SJSA1 (cell line): ENCODE data around the gene HDAC4. TPM values are rescaled to one million over a fixed set of nuclear protein-coding genes. Genes with fewer than 3 reads are reported as not detected.

ENCODE experiments used
- DNase-seq, 2 experiments: peaks; one replicate each; pipeline ENCODE4 v3.0.0-alpha.2; 2015 to 2020; ENCODE audit warnings: low spot score in 2 of 2, low read depth in 1 of 2
- H3K27ac ChIP-seq: fragments of 250-450 bp; sonication (Bioruptor Pico); 2 replicates; pipeline ENCODE4 v1.5.1; 2020; ENCODE audit warnings: mild to moderate bottlenecking, moderate library complexity
- H3K27me3 ChIP-seq: fragments of 250-450 bp; sonication (Bioruptor Pico); replicated peaks from 2 replicates; pipeline ENCODE4 v1.5.1; 2020; ENCODE audit warnings: mild to moderate bottlenecking, moderate library complexity
- H3K36me3 ChIP-seq: fragments of 250-450 bp; sonication (Bioruptor Pico); 2 replicates; pipeline ENCODE4 v1.5.1; 2020; ENCODE audit warnings: mild to moderate bottlenecking
- H3K4me1 ChIP-seq: fragments of 250-450 bp; sonication (Bioruptor Pico); replicated peaks from 2 replicates; pipeline ENCODE4 v1.6.1; 2021; ENCODE audit warnings: mild to moderate bottlenecking
- H3K4me3 ChIP-seq: fragments of 250-450 bp; sonication (Bioruptor Pico); 2 replicates; pipeline ENCODE4 v1.5.1; 2020; ENCODE audit warnings: mild to moderate bottlenecking
- H3K9me3 ChIP-seq: fragments of 250-450 bp; sonication (Bioruptor Pico); replicated peaks from 2 replicates; pipeline ENCODE4 v1.5.1; 2020; ENCODE audit warnings: mild to moderate bottlenecking
- total RNA-seq: library from RNA; depleted of rRNA; stranded (reverse); fragments of >200 nt; shearing (Covaris generic); gene quantifications from 2 replicates; pipeline ENCODE4 v1.2.3, GENCODE V29; 2014

The HDAC4 gene
- total RNA-seq, 1 experiment from 2014 or later = 13.2 TPM

DNA sequence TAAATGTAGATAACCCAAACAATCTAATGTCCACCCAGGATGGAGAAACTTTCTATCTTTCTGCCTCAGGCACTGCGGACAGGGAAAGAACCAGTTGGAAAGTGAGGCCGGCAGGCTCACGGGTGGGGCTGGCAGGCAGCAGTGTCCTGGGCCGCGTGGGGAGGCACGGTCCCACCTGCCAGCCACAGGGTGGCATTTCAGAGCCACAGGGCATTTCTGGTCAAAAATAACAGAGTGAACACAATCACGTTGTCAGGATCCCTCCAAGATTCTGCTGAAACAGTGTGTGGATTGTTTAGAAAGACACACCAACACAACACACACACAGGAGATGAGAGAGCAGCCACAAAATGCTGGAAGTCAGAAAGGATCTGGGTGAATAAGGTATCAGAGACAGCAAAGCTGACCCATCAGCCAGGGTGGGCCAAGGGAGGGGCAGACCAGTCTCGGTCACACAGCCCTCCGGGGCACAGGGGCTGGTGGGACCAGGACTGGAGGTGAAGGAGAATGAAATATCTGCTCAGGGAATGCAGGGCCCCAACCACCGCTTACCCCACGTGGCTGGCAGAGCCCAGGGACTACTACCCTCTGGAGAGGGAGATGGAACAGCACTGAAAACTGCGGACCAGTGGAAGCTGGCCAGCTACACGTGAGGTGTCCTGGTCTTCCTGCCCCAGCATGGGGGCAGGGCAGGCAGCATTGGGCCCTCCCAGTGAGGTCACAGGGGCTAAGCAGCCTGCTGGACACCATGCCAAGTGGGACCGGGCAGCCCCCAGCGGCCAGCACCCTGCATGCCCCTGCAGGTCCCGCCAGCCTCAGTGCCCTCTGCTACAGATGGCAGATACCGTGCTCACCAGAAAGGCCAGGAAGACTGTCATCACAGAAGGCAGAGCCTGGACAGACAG lies 173.9 kb downstream of the HDAC4 start:
- Histone ChIP-seq H3K27ac (peak overlapping the region; percentile 80), H3K4me1 (peaks cover 40% of the 10 kb centered on the region), H3K27me3 (no peaks in the 10 kb centered on the region), H3K9me3 (no peaks in the 10 kb centered on the region), H3K36me3 (no peaks in the 10 kb centered on the region), H3K4me3 (no peak overlapping the region)
- peak in 1 of 2 experiments; percentile 47 for DNase-seq

DNA sequence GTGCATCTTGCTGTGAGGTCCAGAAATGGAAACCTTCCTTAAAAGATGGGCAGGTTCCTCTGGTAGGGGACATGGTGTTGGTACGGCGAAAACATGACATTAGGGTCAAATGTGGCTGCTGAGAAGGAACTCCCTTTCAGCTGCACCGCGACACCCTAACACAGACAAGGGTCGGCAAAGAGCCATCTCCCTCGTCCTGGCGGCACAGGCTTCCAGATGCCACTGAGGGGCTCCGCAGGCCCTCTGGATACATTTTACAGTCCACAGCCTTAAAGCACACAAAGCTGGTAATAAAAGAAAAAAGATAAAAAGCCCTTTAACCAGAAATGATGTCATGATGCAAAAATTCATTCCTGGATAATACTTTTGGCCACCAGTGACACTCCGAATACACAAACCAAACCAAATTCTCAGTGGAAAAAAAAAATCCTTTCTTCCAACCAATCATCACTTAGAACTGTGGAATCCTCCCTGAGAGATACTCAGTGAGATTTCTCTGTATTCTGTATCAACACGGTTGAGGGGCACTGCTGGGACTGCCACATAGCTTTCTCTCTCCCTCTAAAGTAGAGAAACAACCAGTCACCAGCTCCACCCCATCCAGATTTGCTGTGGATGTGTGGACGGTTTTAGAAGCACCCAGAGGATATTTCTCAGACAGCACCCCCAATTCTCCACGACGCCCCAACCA lies 174.8 kb downstream of the HDAC4 start:
- Histone ChIP-seq H3K4me1 (peaks cover 40% of the 10 kb centered on the region), H3K4me3 (no peak overlapping the region), H3K27ac (peak overlapping the region; percentile 80), H3K36me3 (no peaks in the 10 kb centered on the region), H3K9me3 (no peaks in the 10 kb centered on the region), H3K27me3 (no peaks in the 10 kb centered on the region)
- DNase-seq = peak; percentile 66 to 95

DNA sequence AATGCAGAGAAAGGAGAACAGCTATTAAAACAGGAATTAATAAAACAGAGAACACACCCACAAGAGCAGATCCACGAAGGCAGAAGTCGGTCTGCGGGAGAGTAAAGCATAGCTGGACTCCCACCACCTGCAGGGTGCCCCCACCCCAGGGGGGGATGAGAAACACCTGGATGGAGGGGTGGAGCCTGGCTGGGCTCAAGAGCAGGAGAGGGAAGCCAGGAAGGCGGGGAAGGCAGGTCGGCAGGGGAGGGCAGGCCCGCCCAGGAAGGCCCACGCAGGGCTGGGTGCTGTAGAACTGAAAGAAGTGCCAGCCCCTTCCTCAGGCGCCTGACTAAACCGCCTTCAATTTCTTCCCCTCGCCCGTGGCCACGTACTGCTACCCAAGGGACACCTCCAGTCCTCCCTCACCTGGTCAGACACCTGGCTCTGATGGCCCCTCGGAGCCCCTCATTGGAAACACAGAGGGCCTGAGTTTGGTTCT lies 175.4 kb downstream of the HDAC4 start:
- no peaks in the 10 kb centered on the region for H3K27me3 ChIP-seq
- peaks cover 40% of the 10 kb centered on the region for H3K4me1 ChIP-seq
- peak in 1 of 2 experiments; percentile 9 for DNase-seq
- no peak overlapping the region for H3K4me3 ChIP-seq
- no peaks in the 10 kb centered on the region for H3K9me3 ChIP-seq
- H3K27ac ChIP-seq = peak overlapping the region; percentile 28
- H3K36me3 ChIP-seq = no peaks in the 10 kb centered on the region

DNA sequence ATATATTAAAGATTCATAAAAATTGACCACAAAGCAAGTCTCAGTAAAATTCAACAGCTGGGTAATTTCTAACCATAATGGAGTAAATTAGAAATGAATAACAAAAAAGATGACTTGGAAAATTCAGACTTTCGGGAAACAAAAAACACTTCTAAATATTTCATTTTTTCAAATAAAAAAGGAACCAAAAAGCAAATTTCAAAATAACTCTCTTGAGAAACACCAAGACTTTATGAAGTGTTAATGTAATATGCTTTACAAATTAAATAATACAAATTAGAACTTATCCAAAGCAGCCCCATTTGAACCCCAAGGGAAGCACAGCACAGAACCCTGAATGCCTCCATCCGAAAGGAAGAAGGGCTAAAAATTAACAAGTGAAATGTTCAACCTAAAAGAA lies 175.9 kb downstream of the HDAC4 start:
- H3K36me3 ChIP-seq = no peaks in the 10 kb centered on the region
- H3K27me3 ChIP-seq = no peaks in the 10 kb centered on the region
- no peak overlapping the region for H3K4me3 ChIP-seq
- H3K4me1 ChIP-seq = peaks cover 40% of the 10 kb centered on the region
- DNase-seq = no peak
- H3K9me3 ChIP-seq = no peaks in the 10 kb centered on the region
- no peak overlapping the region for H3K27ac ChIP-seq

DNA sequence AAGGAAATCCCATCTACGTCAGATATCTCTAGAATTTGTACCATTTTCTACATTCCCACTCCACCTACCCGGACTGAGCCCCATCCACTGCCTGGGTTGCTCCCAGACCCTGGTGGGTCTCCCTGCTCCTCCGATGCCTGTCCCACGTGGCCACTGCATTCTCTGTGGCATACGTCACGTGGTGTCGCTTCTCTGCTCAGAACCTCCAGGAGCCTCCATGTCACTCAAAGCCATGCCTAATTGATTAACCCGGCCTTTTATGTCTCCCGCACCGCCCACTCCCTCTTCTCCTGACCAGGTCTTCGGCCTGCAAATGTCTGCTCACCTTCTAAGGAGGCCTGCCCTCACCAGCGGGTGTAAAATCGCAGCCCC lies 176.6 kb downstream of the HDAC4 start:
- H3K4me1 ChIP-seq = peaks cover 32% of the 10 kb centered on the region
- no peak for DNase-seq
- H3K36me3 ChIP-seq = no peaks in the 10 kb centered on the region
- no peak overlapping the region for H3K4me3 ChIP-seq
- H3K27ac ChIP-seq = no peak overlapping the region
- no peaks in the 10 kb centered on the region for H3K9me3 ChIP-seq
- H3K27me3 ChIP-seq = no peaks in the 10 kb centered on the region

DNA sequence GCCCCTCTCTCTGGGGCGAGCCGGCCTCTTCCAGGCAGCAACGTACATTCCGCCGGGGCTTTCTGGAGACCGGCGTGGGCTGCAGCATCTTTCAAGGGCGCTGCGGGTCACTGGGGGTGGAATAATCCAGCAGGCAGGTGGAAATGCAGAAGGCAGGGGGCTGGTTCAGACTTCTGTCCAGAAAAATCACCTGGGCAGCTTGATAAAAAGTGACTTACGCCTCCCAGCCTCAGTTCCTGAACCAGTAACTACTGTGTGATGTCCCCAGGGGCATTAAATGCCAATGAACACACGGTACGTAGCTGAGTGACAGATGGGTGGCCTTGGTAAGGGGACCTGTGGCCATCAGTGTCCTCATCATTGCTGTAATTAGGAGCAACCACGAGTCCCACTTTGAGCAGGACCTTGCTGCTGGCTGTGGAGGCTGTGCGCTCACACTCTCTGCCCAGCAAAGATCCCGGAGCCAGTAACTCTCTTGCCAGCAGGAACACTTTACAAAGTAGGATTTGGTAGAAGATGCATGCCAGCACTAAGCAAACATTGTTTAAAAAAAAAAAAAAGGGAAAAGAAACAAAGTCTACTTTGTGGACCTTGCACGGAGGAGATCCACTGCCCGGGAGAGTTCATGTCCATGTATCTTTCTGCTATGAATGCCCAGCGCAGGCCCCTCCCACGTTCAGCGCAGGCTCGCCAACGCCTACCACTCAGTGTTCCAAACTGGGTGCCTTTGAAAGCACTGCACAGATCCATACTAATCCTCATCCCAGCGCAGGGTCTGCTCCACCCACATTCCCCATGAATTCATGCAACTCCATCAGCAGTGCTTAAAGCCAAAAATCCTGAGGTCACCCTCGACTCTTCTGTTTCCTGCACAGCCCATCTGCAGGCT lies 177.3 kb downstream of the HDAC4 start:
- no peaks in the 10 kb centered on the region for H3K27me3 ChIP-seq
- DNase-seq = no peak
- no peak overlapping the region for H3K4me3 ChIP-seq
- H3K4me1 ChIP-seq = peaks cover 31% of the 10 kb centered on the region
- H3K36me3 ChIP-seq = no peaks in the 10 kb centered on the region
- H3K9me3 ChIP-seq = no peaks in the 10 kb centered on the region
- no peak overlapping the region for H3K27ac ChIP-seq

DNA sequence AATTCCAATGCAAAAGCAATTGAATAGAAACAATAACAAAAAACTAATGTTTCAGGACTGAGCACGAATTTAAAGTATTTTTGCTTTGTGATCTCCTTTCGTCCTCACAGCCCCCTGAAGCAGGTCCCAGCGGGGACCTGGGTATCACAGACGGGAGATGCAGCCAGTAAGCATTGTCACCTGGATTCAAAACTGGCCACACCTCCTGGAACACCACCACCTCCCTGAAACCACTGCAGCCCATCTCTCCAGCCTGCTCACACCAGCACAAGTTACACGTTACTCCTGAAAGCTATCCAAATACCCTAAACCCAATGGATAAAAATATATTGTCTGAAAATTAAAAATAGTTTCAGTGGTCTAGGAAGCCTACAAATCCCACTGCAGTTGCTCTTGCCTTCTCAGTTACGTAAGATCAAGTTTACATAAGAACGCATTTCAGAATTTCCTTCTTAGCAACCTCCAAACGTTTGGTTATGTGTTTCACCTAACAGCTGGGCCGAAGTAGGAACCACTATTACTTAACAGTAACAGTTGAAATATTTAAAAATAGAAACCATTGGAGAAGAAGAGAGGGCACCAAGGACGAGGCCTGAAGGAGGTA lies 178.0 kb downstream of the HDAC4 start:
- Histone ChIP-seq H3K27me3 (no peaks in the 10 kb centered on the region), H3K36me3 (no peaks in the 10 kb centered on the region), H3K27ac (no peak overlapping the region), H3K4me1 (peaks cover 25% of the 10 kb centered on the region), H3K4me3 (no peak overlapping the region), H3K9me3 (no peaks in the 10 kb centered on the region)
- no peak for DNase-seq

DNA sequence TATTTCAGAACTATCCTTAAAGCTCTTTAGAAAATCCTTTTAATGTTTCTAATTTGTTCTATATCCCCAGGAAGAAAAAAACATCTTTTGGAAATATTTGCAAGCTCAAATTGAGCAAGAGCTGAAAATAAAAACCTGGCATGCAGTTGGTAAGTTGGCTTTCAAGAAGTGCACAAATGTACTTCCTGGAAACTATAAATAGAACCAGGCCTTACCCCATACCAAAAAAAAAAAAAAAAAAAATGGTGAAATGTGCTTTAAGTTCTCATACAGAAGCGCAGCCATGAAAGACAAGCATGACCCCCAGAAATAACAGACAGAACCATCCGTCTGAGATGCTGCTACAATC lies 178.5 kb downstream of the HDAC4 start:
- no peaks in the 10 kb centered on the region for H3K36me3 ChIP-seq
- peaks cover 20% of the 10 kb centered on the region for H3K4me1 ChIP-seq
- no peaks in the 10 kb centered on the region for H3K9me3 ChIP-seq
- no peak overlapping the region for H3K27ac ChIP-seq
- H3K27me3 ChIP-seq = no peaks in the 10 kb centered on the region
- no peak for DNase-seq
- no peak overlapping the region for H3K4me3 ChIP-seq

DNA sequence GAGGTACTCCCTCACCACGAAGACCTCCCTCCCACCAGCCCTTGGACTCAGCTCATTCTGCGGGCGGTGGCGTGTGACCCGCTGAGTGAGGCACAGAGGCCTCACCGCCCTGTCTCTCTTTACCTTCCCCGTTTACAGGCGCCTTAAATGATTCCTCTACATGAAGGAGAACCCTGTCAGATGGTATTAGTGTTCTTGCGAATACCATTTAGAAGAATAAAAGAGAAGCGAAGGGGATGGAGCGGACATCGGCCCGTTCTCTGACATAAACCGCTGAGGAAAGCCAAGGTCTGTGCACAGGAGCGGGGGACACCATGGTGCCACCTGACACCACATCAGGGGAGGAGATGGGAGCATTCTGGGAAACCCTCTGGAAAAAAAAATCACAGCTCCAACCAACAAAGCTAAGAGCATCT lies 179.8 kb downstream of the HDAC4 start:
- Histone ChIP-seq H3K27ac (no peak overlapping the region), H3K4me3 (no peak overlapping the region)

DNA sequence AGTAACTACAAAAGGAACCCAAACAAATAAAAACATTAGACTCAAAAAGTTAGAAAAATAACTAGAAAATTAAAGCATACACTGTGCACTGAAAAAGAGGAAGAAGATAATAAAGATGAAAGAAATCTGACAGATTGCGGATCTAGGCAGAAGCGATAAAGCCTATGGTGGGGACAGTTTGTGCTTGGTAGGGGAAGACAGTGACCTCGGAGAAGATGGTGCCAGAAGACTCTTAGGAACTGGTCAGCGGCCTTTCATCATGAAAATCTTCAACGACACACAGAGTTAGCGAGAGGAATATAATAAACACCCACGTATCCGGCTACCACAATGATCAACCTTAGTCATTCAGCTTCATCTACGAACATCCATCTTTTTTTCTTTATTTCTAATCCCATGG lies 180.5 kb downstream of the HDAC4 start:
- peaks cover 3% of the 10 kb centered on the region for H3K4me1 ChIP-seq
- no peaks in the 10 kb centered on the region for H3K27me3 ChIP-seq
- no peak overlapping the region for H3K27ac ChIP-seq
- H3K36me3 ChIP-seq = no peaks in the 10 kb centered on the region
- no peak for DNase-seq
- H3K9me3 ChIP-seq = no peaks in the 10 kb centered on the region
- H3K4me3 ChIP-seq = no peak overlapping the region

More for the DNA sequence above, 179.8 kb downstream of the HDAC4 start:
- no peaks in the 10 kb centered on the region for H3K27me3 ChIP-seq
- peaks cover 9% of the 10 kb centered on the region for H3K4me1 ChIP-seq
- H3K36me3 ChIP-seq = no peaks in the 10 kb centered on the region
- H3K9me3 ChIP-seq = no peaks in the 10 kb centered on the region
- no peak for DNase-seq

DNA sequence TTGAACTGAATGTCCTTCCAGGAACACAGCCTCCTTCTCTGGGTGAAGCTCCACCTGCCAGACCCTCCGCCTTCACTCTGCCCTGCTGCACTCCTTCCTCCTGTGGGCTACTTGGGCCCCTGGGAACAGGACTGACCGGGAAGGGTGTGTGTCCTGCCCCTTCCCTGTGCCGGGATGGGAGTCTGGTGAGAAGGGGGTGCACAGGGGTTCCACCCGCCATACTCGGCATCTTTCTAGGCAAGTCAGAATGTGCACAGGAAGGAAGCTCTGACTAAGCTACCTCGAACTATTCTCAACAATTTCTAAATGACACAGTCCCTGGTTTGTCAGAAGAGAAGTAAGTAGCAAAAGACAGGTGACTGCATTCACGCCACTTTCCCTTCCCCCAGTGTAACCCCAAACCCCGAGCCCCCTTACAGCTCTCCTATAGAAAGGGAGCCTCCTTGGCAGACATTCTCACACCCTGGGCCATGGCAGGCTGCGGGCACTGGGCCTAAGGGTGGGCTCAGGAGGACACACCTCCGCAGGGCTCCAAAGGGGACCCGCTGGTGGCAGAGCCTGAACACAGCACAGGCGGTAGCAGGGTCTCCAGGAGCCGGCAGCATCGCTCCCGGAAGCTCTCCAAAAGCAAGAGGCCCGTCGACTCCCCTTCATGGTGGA lies 184.1 kb downstream of the HDAC4 start:
- H3K27me3 ChIP-seq = no peaks in the 10 kb centered on the region
- H3K36me3 ChIP-seq = no peaks in the 10 kb centered on the region
- no peak for DNase-seq
- H3K9me3 ChIP-seq = no peaks in the 10 kb centered on the region
- no peak overlapping the region for H3K27ac ChIP-seq
- no peaks in the 10 kb centered on the region for H3K4me1 ChIP-seq
- H3K4me3 ChIP-seq = no peak overlapping the region

DNA sequence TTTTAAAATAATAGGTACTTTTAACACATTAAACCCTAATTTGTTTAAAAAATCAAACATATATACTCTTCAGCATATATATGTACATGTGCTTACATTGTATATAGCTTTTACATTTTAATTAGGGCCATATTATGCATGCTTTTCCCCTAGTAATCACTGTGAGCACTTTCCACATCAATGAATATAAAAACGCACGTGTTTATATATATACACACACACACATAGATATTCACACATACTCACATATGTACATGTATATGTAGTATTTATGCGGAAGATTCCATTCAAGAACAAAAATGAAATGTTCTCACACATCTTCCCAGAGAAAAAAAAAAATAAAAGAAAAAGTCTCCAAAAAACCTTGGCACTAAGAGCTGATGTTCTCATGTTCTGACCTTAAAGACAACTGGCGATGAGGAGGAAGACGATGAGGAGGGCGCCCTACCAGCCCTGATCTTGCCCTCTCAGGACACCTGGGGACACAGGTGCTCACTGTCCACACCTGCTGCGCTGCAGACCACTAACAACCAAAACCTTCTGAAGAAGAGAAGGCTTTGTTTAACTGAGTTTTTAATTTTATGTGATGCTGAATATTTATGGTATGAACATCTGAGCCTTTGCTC lies 184.7 kb downstream of the HDAC4 start:
- DNase-seq = no peak
- Histone ChIP-seq H3K9me3 (no peaks in the 10 kb centered on the region), H3K4me1 (no peaks in the 10 kb centered on the region), H3K36me3 (no peaks in the 10 kb centered on the region), H3K27ac (no peak overlapping the region), H3K4me3 (no peak overlapping the region), H3K27me3 (no peaks in the 10 kb centered on the region)
